ENCODE data around the gene MMP25.

MMP25 gene

GRCh38 chr16:3004319-3004718 is 42.0 kb upstream of the MMP25 start:
- TF ChIP-seq CTCF (IDR thresholded peaks at IDR 0.05; ENCODE audit: control extremely low read depth, extremely low read depth, low read depth, missing control alignments) = no peak
- POLR2A ChIA-PET = interaction anchor here (0.6 kb wide), 1 partner anchor 24 kb away, joined by 4 read pairs; no protein-coding TSS in a partner anchor
- DNase-seq (ENCODE audit: extremely low spot score) = no peak
- CTCF ChIA-PET = interaction anchor here (0.6 to 11.8 kb wide), 6 partner anchors 10 to 126 kb away, joined by 3 to 231 read pairs (median 4); partner anchors contain the start of genes CLDN6, HCFC1R1, THOC6 and TNFRSF12A

- no peak for TF ChIP-seq CTCF (IDR thresholded peaks at IDR 0.05; ENCODE audit: control extremely low read depth, extremely low read depth, low read depth, missing control alignments)
- ChIA-PET CTCF (interaction anchor here (1.3 to 11.8 kb wide), 3 partner anchors 21 to 124 kb away, joined by 4 to 231 read pairs (median 5); partner anchors contain the start of genes CLDN6, HCFC1R1, THOC6 and TNFRSF12A), POLR2A (no interaction called here)
- DNase-seq (ENCODE audit: extremely low spot score) = no peak
Observed at GRCh38 chr16:3004781-3005284, 41.5 kb upstream of the MMP25 start.

- DNase-seq (ENCODE audit: extremely low spot score) = no peak
- TF ChIP-seq CTCF (IDR thresholded peaks at IDR 0.05; ENCODE audit: control extremely low read depth, extremely low read depth, low read depth, missing control alignments) = no peak
- POLR2A ChIA-PET = no interaction called here
- CTCF ChIA-PET = interaction anchor here (1.2 to 11.8 kb wide), 4 partner anchors 18 to 122 kb away, joined by 3 to 231 read pairs (median 4); partner anchors contain the start of genes CLDN6, HCFC1R1, THOC6 and TNFRSF12A
Observed at GRCh38 chr16:3007059-3007956, 39.1 kb upstream of the MMP25 start.

- CTCF ChIA-PET = interaction anchor here (1.2 to 11.8 kb wide), 4 partner anchors 18 to 122 kb away, joined by 3 to 231 read pairs (median 4); partner anchors contain the start of genes CLDN6, HCFC1R1, THOC6 and TNFRSF12A
- POLR2A ChIA-PET = no interaction called here
- no peak for TF ChIP-seq CTCF (IDR thresholded peaks at IDR 0.05; ENCODE audit: control extremely low read depth, extremely low read depth, low read depth, missing control alignments)
- no peak for DNase-seq (ENCODE audit: extremely low spot score)
Observed at GRCh38 chr16:3007957-3008689, 38.2 kb upstream of the MMP25 start.

- DNase-seq (ENCODE audit: extremely low spot score) = no peak
- CTCF ChIA-PET = interaction anchor here (1.2 to 11.8 kb wide), 2 partner anchors 17 to 31 kb away, joined by 3 to 231 read pairs; partner anchors contain the start of genes CLDN6, HCFC1R1, THOC6 and TNFRSF12A
- TF ChIP-seq CTCF (IDR thresholded peaks at IDR 0.05; ENCODE audit: control extremely low read depth, extremely low read depth, low read depth, missing control alignments) = no peak
- POLR2A ChIA-PET = no interaction called here
Observed at GRCh38 chr16:3008690-3009037, 37.7 kb upstream of the MMP25 start.
